ENCODE data around the gene KLHDC8A. TPM values are rescaled to one million over a fixed set of nuclear protein-coding genes. Genes with fewer than 3 reads are reported as not detected.

Gene KLHDC8A
- total RNA-seq, 2 donors from 2014 or later, result 0.38 to 0.53 TPM

- no peaks in the 10 kb centered on the region for H3K36me3 ChIP-seq (ENCODE audit: control insufficient read depth, insufficient read depth, low read length)
- H3K4me3 Mint-ChIP-seq, result no peak overlapping the region
- H3K36me3 Mint-ChIP-seq (ENCODE audit: low read depth), result no peaks in the 10 kb centered on the region
- H3K9me3 Mint-ChIP-seq, result no peaks in the 10 kb centered on the region
- no peaks in the 10 kb centered on the region for H3K9me3 ChIP-seq (ENCODE audit: control insufficient read depth, low read length)
- TF ChIP-seq, protein P1, sequence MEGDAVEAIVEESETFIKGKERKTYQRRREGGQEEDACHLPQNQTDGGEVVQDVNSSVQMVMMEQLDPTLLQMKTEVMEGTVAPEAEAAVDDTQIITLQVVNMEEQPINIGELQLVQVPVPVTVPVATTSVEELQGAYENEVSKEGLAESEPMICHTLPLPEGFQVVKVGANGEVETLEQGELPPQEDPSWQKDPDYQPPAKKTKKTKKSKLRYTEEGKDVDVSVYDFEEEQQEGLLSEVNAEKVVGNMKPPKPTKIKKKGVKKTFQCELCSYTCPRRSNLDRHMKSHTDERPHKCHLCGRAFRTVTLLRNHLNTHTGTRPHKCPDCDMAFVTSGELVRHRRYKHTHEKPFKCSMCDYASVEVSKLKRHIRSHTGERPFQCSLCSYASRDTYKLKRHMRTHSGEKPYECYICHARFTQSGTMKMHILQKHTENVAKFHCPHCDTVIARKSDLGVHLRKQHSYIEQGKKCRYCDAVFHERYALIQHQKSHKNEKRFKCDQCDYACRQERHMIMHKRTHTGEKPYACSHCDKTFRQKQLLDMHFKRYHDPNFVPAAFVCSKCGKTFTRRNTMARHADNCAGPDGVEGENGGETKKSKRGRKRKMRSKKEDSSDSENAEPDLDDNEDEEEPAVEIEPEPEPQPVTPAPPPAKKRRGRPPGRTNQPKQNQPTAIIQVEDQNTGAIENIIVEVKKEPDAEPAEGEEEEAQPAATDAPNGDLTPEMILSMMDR (conservative IDR thresholded peaks at IDR 0.05), result no peak
- H3K4me1 ChIP-seq (ENCODE audit: control insufficient read depth, insufficient read depth, low read length), result no peaks in the 10 kb centered on the region
- H3K27ac ChIP-seq (ENCODE audit: low read depth, low read length), result no peak overlapping the region
- H3K27me3 ChIP-seq (ENCODE audit: control insufficient read depth, insufficient read depth, low read length, poor library complexity, severe bottlenecking), result no peaks in the 10 kb centered on the region
- peaks cover 5% of the 10 kb centered on the region for H3K4me1 Mint-ChIP-seq
- H3K27ac Mint-ChIP-seq, result no peak overlapping the region
- DNase-seq, result peak; percentile 37
- no peak overlapping the region for H3K4me3 ChIP-seq (ENCODE audit: low read length)
- H3K27me3 Mint-ChIP-seq (ENCODE audit: insufficient read depth), result peaks cover 2% of the 10 kb centered on the region
- WGBS, 2 experiments (ENCODE audit: insufficient coverage in 1 of 2, insufficient read length in 1 of 2), result 92 to 94% methylated on average over 6 of the region's 6 CpGs
- H3K9ac ChIP-seq (ENCODE audit: extremely low read depth, low read length, poor library complexity, severe bottlenecking), result no peak overlapping the region
Observed at GRCh38 chr1:205381305-205381704, 24.6 kb upstream of the KLHDC8A start.

DNA sequence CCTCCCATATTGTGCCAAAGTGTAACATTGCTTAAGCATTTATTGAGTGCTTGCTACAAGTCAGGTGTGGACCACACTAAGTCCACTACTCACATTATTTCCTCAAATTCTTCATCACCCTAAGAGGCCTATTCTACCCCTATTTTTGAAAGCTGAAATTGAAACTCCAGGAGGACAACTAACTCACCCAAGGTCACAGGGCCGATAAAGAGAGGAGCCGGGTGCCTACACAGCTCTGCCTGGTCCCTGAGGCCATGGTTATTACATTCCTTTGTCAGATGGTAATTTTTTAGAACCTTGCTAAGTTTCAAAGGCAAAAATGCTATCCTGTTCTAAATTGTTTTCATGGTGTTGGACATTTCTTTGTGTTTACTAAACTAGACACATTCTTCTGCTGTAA is 24.2 kb upstream of the KLHDC8A start:
- Histone ChIP-seq H3K27me3 (ENCODE audit: control insufficient read depth, insufficient read depth, low read length, poor library complexity, severe bottlenecking) (no peaks in the 10 kb centered on the region), H3K4me3 (ENCODE audit: low read length) (no peak overlapping the region), H3K4me1 (ENCODE audit: control insufficient read depth, insufficient read depth, low read length) (peaks cover 2% of the 10 kb centered on the region), H3K36me3 (ENCODE audit: control insufficient read depth, insufficient read depth, low read length) (no peaks in the 10 kb centered on the region), H3K9me3 (ENCODE audit: control insufficient read depth, low read length) (no peaks in the 10 kb centered on the region), H3K9ac (ENCODE audit: extremely low read depth, low read length, poor library complexity, severe bottlenecking) (no peak overlapping the region), H3K27ac (ENCODE audit: low read depth, low read length) (no peak overlapping the region)
- peaks cover 2% of the 10 kb centered on the region for H3K27me3 Mint-ChIP-seq (ENCODE audit: insufficient read depth)
- TF ChIP-seq, protein P1 (conservative IDR thresholded peaks at IDR 0.05), result no peak
- H3K4me1 Mint-ChIP-seq, result peaks cover 9% of the 10 kb centered on the region
- 70 to 88% methylated on average over 2 of the region's 2 CpGs for WGBS, 2 experiments (ENCODE audit: insufficient coverage in 1 of 2, insufficient read length in 1 of 2)
- no peaks in the 10 kb centered on the region for H3K9me3 Mint-ChIP-seq
- no peak overlapping the region for H3K27ac Mint-ChIP-seq
- H3K36me3 Mint-ChIP-seq (ENCODE audit: low read depth), result no peaks in the 10 kb centered on the region
- no peak overlapping the region for H3K4me3 Mint-ChIP-seq
- DNase-seq, result peak; percentile 20

DNA sequence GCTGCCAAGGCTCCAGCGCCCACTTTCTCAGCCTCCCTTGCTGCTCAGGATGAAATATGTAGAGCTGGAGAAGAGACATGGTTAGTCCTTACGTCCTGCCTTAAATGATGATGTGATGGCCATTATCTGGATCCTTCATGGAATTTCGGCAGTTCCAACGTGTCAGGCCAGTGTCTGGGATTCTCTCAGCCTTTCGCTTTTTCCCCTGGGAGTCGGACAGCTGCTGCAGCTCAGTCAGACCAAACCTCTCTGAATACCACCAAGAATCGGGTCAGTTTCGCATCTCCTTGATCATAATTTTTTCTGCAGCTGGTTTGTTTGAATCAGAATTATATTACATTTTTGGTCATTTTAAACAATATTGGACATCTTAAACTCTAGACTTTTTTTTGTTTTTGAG is 22.3 kb upstream of the KLHDC8A start:
- peak; percentile 20 for DNase-seq
- H3K36me3 Mint-ChIP-seq (ENCODE audit: low read depth), result no peaks in the 10 kb centered on the region
- no peaks in the 10 kb centered on the region for H3K27me3 ChIP-seq (ENCODE audit: control insufficient read depth, insufficient read depth, low read length, poor library complexity, severe bottlenecking)
- no peak overlapping the region for H3K27ac ChIP-seq (ENCODE audit: low read depth, low read length)
- peaks cover 2% of the 10 kb centered on the region for H3K27me3 Mint-ChIP-seq (ENCODE audit: insufficient read depth)
- H3K4me3 ChIP-seq (ENCODE audit: low read length), result no peak overlapping the region
- H3K4me1 ChIP-seq (ENCODE audit: control insufficient read depth, insufficient read depth, low read length), result peaks cover 4% of the 10 kb centered on the region
- H3K9me3 ChIP-seq (ENCODE audit: control insufficient read depth, low read length), result no peaks in the 10 kb centered on the region
- H3K9ac ChIP-seq (ENCODE audit: extremely low read depth, low read length, poor library complexity, severe bottlenecking), result no peak overlapping the region
- no peaks in the 10 kb centered on the region for H3K9me3 Mint-ChIP-seq
- no peaks in the 10 kb centered on the region for H3K36me3 ChIP-seq (ENCODE audit: control insufficient read depth, insufficient read depth, low read length)
- WGBS, 2 experiments (ENCODE audit: insufficient coverage in 1 of 2, insufficient read length in 1 of 2), result 84 to 87% methylated on average over 5 to 8 of the region's 8 CpGs
- H3K27ac Mint-ChIP-seq, result no peak overlapping the region
- TF ChIP-seq, protein P1 (conservative IDR thresholded peaks at IDR 0.05), result no peak
- H3K4me3 Mint-ChIP-seq, result no peak overlapping the region
- H3K4me1 Mint-ChIP-seq, result peaks cover 18% of the 10 kb centered on the region
